ENCODE data around the gene CAMKK1. TPM values are rescaled to one million over a fixed set of nuclear protein-coding genes. Genes with fewer than 3 reads are reported as not detected.

The CAMKK1 gene
- total and polyA plus RNA-seq, 2 donors from 2014 or later: 2.6 to 6.0 TPM

DNA sequence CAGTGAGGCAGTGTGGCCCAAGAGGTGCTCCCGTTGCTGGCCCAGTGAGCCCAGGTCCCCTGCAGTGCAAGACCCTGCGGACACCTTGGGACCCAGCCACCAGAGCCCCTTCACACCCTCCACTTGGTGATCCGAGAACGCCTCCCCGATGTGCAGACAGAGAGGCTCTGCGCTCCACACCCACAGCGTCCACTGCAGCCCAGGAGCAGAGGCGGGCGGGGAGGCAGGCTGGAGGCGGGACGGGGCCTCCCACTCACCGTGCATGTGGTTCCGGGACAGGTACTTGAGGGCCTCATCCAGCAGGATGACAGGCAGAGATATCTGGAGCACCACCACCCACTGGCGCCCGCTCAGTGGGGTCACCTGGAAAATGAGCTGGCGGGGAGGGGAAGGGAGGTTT lies 35.6 kb upstream of the CAMKK1 start:
- Histone ChIP-seq H3K36me3 (ENCODE audit: control insufficient read depth in 2 of 3, insufficient read depth in 3 of 3, low read length in 3 of 3) (no peaks in the 10 kb centered on the region), H3K4me3 (ENCODE audit: low read length in 3 of 3) (no peak overlapping the region), H3K4me1 (ENCODE audit: control insufficient read depth in 2 of 3, insufficient read depth in 2 of 3, low read depth in 1 of 3, low read length in 3 of 3) (peaks cover 0 to 6% (median 0%) of the 10 kb centered on the region in 3 donors), H3K9me3 (ENCODE audit: control insufficient read depth in 2 of 3, insufficient read depth in 1 of 3, low read length in 3 of 3) (no peaks in the 10 kb centered on the region), H3K27me3 (ENCODE audit: control insufficient read depth, insufficient read depth, low read length) (no peaks in the 10 kb centered on the region), H3K9ac (ENCODE audit: low read length in 3 of 3) (no peak overlapping the region), H3K27ac (ENCODE audit: low read depth in 2 of 2, low read length in 2 of 2) (no peak overlapping the region)
- TF ChIP-seq, protein P1, sequence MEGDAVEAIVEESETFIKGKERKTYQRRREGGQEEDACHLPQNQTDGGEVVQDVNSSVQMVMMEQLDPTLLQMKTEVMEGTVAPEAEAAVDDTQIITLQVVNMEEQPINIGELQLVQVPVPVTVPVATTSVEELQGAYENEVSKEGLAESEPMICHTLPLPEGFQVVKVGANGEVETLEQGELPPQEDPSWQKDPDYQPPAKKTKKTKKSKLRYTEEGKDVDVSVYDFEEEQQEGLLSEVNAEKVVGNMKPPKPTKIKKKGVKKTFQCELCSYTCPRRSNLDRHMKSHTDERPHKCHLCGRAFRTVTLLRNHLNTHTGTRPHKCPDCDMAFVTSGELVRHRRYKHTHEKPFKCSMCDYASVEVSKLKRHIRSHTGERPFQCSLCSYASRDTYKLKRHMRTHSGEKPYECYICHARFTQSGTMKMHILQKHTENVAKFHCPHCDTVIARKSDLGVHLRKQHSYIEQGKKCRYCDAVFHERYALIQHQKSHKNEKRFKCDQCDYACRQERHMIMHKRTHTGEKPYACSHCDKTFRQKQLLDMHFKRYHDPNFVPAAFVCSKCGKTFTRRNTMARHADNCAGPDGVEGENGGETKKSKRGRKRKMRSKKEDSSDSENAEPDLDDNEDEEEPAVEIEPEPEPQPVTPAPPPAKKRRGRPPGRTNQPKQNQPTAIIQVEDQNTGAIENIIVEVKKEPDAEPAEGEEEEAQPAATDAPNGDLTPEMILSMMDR (IDR thresholded peaks at IDR 0.05; ENCODE audit: borderline replicate concordance, extremely low read depth, insufficient read depth): no peak
- intact Hi-C loops (cut with DNase I): no loop called here
- DNase-seq: peak in 3 of 5 donors; percentile 25 to 56 (median 54)
- FAIRE-seq: no peak

DNA sequence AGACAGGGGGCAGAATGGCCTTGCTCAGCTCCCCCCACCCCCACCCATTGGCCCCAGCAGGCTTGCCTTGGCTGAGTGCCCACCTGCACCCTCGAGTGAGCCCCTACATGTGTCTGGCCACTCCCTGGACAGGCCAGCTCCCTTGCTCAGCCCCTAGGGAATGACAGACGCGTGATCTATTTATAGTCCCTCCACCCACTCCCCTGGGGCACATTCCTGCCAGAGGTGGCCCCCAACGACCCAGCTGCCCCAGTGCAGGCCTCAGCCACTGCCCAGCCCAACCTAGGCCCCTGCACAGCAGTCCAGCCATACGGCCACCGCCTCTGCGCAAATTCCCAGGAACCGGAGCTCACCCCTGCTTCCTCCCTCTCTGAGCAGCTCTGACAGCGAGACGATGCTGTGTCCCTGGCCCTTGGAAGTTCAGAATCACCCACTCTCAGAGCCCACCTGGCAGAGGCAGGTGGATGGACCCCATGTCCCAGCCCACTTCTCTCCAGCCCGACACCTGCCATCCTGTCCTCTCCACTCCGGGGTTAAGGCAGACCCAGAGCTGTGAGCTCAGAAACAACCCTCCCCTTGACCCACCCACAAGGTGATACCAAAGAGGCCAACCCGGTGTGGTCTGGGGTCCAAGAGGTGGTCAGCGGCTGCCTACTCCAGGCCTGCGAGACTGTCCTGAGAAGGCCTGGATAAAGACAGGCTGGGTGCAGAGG lies 34.9 kb upstream of the CAMKK1 start:
- peak; percentile 26 to 76 (median 62) for DNase-seq
- Histone ChIP-seq H3K4me1 (ENCODE audit: control insufficient read depth in 2 of 3, insufficient read depth in 2 of 3, low read depth in 1 of 3, low read length in 3 of 3) (peaks cover 0 to 6% (median 0%) of the 10 kb centered on the region in 3 donors), H3K27ac (ENCODE audit: low read depth in 2 of 2, low read length in 2 of 2) (no peak overlapping the region), H3K4me3 (ENCODE audit: low read length in 3 of 3) (no peak overlapping the region), H3K9ac (ENCODE audit: low read length in 3 of 3) (no peak overlapping the region), H3K27me3 (ENCODE audit: control insufficient read depth, insufficient read depth, low read length) (no peaks in the 10 kb centered on the region), H3K36me3 (ENCODE audit: control insufficient read depth in 2 of 3, insufficient read depth in 3 of 3, low read length in 3 of 3) (no peaks in the 10 kb centered on the region), H3K9me3 (ENCODE audit: control insufficient read depth in 2 of 3, insufficient read depth in 1 of 3, low read length in 3 of 3) (no peaks in the 10 kb centered on the region)
- intact Hi-C loops (cut with DNase I): no loop called here
- FAIRE-seq: no peak
- TF ChIP-seq, protein P1 (IDR thresholded peaks at IDR 0.05; ENCODE audit: borderline replicate concordance, extremely low read depth, insufficient read depth): no peak

DNA sequence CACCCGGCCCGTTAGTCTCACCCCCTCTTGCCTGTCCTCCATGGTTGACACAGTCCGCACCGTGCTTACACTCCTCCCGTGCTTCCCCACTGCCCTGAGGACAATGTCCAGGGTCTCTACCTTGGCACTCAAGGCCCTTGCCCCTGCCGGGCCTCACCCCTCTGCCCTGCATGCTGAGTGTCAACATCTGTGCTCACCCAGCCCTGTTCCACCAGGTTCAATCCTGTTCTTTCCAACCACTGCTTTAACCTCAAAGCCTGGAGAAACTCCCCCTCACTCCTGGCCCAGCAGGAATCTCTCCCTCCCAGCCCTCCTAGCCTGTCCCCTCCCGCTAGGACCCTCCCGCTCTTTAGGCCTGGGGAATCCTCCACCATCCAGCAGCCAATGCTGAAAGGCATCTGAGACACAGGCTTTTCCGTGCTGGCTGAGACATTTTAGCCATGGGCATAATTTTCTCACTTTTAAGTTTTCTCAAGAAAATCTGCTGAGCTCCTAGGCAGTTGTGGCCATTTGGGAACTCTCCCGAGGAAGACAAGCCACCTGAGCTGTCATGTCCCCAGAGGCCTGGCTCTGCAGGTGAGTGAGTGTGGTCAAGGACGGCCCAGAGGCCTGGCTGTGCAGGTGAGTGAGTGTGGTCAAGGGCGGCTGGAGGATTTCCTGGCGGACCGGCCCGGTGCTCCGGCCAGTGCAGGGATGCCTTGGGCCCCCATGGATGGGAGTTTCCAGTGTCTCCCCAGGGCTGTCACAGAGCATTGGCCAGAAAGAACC lies 34.2 kb upstream of the CAMKK1 start:
- Histone ChIP-seq H3K27me3 (ENCODE audit: control insufficient read depth, insufficient read depth, low read length) (no peaks in the 10 kb centered on the region), H3K4me3 (ENCODE audit: low read length in 3 of 3) (no peak overlapping the region), H3K36me3 (ENCODE audit: control insufficient read depth in 2 of 3, insufficient read depth in 3 of 3, low read length in 3 of 3) (no peaks in the 10 kb centered on the region), H3K9ac (ENCODE audit: low read length in 3 of 3) (no peak overlapping the region), H3K4me1 (ENCODE audit: control insufficient read depth in 2 of 3, insufficient read depth in 2 of 3, low read depth in 1 of 3, low read length in 3 of 3) (peaks cover 0 to 6% (median 0%) of the 10 kb centered on the region in 3 donors), H3K27ac (ENCODE audit: low read depth in 2 of 2, low read length in 2 of 2) (peak overlapping the region in 1 of 2 donors; percentile 3), H3K9me3 (ENCODE audit: control insufficient read depth in 2 of 3, insufficient read depth in 1 of 3, low read length in 3 of 3) (no peaks in the 10 kb centered on the region)
- FAIRE-seq (no peak), DNase-seq (peak; percentile 41 to 82 (median 76))
- intact Hi-C loops (cut with DNase I): no loop called here
- TF ChIP-seq, protein P1 (IDR thresholded peaks at IDR 0.05; ENCODE audit: borderline replicate concordance, extremely low read depth, insufficient read depth): no peak
